ENCODE measurements around the gene DAPP1.
"Not testable (repeated sequence)": the region's sequence is repeated elsewhere in the genome, so short reads cannot be mapped to it uniquely, and the experiment has no call there.

Gene DAPP1, protein sequence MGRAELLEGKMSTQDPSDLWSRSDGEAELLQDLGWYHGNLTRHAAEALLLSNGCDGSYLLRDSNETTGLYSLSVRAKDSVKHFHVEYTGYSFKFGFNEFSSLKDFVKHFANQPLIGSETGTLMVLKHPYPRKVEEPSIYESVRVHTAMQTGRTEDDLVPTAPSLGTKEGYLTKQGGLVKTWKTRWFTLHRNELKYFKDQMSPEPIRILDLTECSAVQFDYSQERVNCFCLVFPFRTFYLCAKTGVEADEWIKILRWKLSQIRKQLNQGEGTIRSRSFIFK

DNA sequence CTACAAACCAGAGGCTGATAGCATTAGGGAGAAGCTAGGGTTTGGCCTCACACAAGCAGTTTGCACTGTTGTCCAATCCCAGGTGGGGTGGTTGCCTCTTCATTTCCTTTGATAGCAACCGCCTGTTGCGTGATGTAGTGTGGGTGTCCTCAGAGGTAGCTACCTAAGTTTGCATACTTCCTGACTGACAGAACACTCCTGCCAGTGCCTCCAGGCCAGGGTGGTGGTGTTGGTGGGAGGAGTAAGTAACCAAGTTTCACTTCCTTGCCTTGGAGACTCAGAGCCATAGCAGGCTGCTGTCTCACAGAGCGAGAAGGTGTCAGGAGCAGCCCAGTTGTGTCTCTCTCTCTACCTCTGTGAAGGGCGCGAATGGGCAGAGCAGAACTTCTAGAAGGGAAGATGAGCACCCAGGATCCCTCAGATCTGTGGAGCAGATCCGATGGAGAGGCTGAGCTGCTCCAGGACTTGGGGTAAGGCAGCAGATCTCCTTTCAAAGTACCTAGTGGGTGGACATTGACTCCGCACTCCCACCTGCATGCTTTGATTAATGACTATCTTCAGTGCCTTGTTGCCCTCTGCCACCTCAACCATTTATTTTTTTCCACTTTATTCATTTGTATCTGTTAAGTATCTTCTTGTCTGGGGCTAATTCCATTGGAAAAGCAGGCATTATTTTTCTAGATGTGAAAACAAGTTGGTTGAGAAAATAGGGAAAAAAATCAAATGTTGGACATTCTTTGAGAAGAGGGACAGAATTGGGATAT is at the start of gene DAPP1:
DAPP1 (plus strand) TSS at position 283 of the 764 bp plus-strand sequence; CDS start at position 370, 87 bp downstream.
- peak; percentile 93 for DNase-seq

DNA sequence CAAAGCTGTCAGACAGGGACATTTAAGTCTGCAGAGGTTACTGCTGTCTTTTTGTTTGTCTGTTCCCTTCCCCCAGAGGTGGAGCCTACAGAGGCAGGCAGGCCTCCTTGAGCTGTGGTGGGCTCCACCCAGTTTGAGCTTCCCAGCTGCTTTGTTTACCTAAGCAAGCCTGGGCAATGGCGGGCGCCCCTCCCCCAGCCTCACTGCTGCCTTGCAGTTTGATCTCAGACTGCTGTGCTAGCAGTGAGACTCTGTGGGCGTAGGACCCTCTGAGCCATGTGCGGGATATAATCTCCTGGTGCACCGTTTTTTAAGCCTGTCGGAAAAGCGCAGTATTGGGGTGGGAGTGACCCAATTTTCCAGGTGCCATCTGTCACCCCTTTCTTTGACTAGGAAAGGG is 45.8 kb upstream of the DAPP1 start:
- DNase-seq = not testable (repeated sequence)

DNA sequence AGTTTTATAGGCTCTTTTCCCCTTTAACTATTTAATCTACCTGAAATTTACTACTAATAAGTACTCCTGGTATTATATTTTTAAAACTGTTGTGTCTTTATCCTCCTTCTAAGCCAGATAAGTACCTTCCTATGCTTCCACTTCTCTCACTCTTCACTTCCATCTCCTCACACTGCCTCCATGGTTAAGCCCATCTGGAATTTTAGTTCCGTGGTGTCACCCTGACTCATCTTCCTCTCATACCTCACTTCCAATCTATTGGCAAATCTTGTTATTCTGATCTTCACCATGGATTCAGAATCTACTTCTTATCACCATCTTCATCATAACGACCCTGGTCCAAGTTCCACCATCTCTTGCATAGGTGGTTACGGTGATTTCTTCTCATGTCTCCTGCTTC is 32.7 kb upstream of the DAPP1 start:
- DNase-seq = no peak

DNA sequence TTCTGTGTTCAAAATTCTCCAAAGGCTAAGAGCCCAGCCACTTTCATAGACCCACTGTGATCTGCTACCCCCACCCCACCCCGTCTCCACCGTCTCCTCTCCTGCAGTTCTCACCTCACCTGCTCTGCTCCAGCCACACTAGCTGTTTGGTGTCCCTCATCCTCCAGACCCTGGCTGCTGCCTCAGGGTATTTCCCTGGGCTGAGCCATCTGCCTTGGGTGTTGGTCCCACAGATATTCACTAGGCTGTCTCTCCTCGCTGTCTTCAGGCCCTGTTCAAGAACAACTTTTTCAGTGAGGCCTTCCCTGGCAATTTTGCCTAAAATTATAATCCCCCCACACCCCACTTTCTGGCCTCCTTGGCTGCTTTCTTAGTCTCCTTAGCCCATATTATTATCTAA is 31.8 kb upstream of the DAPP1 start:
- DNase-seq = no peak

DNA sequence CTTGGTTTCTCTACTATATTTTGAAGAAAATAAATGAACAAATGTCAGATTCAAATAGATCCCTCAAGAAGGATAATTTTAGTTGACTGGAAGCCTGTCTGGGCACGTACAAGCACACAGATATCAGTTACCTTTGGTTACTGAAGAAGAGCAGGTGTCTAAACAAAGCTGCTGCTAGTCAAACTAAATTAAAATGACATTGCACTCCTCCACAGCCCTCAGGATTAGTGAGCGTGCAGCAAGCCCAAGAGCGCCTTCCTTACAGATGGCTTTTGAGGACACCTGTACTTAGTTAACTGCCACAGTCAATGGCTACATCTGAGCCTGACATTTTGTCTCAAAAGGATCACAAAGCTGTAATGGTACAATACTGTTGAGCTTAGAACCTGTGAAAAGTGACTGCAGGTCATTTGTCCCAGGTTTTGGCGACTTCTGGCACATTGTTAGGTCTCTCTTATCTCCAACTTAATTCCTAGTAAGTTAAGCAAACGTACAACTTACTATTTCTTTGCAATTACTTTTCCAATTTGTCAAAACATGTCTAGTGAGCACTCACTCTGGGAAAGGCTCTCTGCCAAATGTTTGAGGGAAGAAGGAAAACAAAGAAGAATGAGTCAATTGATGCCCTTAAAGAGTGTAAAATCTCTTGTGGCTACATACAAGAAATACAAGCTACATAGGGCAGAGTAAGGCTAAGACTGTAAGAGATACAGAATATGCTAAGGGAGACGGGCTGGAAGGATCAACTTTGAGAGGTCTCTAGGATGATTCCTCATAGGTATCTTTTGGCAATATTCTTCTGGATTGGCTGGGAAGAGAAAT is 25.6 kb upstream of the DAPP1 start:
- DNase-seq = no peak

DNA sequence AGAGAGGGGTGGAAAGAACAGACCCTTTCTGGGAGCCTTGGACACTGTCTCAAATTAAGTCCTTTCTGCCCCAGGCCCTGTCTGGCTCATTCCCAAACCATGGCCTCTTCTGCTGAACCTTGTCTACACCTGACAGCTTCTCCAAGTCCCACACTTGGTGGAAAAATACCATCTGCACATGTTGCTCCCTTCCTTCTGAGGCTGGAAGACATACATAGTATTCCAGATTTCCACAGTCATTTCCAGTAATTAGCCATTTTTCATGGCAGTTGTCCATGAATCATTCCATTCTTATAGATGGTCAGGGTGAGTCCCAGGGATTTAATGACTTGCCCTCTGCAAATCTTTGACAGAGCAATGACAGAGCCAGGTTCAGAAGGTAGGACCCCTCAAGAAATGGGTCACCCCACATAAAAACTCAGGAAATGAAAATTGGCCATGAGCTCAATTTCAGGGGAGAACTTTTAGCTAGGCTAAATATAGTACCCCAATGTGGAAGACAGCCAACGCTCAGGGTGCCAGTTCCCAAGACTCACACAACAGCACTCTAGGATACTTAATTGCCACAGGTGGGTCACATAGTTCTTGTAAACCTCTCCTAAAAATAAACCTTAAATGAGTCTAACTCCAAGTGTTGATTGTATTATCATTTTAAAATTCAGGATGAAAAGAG is 16.2 kb upstream of the DAPP1 start:
- DNase-seq = no peak

DNA sequence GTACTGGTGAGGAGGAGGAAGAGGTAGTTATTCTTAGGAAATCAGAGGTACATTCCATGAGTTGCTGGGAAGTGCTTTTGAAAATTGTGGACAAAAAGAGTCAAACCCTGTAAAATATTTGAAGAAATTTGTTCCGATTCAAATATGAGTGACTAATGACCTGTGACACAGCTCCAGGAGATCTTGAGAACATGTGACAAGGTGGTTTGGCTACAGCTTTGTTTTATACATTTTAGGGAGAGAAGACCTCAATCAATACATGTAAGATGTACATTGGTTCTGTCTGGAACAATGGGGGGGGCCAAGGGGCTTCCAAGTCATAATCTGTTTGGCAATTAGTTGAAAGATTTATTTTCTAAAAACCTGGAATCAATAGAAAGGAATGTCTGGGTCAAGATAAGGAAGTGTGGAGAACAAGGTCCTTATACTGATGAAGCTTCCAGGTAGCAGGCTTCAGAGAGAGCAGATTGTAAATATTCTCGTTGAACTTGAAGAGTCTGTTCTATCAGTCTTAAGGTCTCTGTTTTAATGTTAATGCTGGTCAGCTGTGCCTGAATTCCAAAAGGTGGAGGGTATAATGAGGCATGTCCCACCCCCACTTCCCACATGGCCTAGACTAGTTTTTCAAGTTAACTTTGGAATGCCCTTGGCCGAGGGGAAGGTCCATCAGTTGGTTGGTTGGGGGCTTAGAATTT is 15.5 kb upstream of the DAPP1 start:
- DNase-seq = no peak

DNA sequence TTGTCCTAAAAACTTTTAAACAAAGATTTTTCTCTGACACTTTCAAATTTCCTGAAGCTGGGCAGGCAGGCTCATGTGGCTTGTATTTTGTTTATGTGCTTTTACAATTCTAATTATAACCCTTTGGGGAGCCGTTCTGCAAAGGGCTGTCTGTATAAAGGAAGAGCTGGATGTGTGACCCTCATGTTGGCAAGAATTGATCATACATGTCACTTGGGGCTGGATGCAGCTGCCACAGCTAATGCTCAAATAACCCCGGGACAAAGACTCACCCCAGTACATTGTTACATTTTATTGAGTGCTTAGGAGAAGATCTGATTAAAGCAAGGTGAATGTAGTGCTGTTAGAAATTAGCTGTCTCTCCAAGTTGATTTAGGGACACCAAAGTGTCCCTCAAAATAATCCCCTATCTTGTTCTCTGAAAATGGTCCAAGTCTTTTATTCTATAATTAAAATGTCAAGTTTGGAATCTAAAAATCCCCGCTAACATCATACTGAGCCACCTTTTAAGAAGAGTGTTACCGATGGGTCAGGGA is 13.0 kb upstream of the DAPP1 start:
- DNase-seq = no peak

DNA sequence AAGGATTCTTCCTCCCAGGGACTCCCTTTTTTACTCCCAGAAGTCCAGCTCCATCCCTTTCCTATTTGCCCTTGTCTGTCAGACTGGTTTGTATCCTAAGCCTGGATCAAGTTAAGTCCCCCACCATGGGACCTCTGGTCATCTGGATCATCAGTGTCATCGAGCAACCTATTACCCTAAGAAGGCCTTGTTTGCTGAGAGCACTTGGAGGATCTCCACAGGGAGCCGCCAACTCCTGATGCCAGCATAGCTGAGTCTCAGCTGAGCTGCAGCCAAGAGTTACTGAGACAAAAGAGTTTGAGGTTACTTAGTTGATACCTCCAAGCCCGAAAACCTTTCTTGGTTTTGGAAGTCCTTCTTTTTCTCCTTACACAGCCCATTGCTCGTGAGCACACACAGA is 10.1 kb upstream of the DAPP1 start:
- DNase-seq = no peak

DNA sequence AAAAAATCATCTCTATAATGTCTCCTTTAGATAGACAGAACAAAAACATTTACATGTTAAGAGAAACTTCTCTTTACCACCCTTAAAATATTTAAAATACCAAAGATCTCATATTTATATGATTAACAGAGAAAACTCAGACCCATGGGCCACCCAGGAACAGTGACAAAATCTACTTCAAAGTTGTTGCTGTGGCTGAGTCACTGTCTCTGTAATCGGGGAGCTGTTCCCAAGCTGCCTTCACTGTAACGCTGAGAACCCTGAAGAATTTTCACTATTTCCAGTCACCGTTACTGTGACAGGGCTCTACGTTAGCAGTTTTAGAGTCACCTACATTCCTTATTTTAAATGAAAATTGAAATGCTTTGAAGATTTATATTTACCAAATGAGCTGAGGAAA is 9.0 kb upstream of the DAPP1 start:
- DNase-seq = no peak

DNA sequence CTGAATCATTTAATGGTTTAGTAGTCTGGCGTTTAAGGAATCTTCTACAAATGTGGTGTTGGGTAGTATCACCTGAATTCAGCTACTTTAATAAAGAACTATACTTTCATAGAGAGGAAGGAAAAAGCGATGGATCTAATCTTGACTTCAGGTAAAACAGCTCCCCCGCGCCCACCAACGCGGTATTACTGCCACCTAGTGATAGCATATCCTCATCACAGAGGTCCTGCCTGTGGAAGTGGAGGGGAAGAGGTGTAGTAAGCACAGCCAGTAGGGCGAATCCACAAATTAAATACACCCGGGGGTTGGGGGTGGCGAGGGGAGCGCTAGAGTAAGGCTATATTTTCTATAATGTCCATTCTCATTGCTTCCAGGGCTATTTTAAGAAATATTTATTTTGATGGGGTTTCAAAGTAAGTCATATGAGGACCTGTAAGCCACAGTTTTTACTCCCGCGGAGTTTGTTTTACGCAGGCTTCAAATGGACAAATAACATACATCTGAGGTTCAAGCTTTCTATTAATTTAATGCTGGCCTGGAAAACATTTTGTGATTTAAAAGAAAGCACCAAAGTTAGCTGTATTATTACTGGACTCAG is 8.3 kb upstream of the DAPP1 start:
- peak; percentile 81 for DNase-seq

DNA sequence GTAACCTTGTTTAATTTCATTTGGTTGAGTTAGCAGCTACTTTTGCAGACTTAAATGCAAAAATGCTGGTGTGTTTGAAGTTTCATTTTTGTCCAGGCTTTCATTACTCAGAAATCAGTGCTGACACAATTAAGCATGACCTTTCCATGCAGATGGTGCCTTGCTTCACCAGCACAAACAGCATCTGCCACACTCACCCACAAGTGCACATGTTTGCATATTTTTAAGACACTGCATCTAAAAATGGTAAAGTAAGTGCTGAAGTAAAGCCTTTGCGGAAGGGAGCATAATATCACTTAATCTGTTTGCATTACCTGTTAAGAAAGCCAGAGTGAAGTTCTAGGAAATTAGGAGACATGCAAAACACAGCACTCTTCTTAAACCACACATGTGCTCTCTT is 7.3 kb upstream of the DAPP1 start:
- DNase-seq = no peak

DNA sequence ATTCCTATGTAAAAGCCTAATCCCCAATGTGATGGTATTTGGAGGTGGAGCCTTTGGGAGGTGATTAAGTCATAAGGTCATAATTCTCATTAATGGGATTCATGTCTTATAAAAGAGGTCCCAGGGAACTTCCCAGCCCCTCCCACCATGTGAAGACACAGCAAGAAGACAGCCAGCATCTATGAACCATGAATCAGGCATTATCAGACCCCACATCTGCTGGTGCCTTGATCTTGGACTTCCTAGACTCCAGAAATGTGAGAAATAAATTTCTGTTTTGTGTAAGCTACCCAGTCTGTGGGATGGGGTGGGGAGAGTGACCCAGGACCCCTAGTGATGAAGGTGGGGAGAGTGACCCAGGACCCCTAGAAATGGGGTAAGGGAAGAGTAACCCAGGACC is 6.1 kb upstream of the DAPP1 start:
- DNase-seq = no peak

DNA sequence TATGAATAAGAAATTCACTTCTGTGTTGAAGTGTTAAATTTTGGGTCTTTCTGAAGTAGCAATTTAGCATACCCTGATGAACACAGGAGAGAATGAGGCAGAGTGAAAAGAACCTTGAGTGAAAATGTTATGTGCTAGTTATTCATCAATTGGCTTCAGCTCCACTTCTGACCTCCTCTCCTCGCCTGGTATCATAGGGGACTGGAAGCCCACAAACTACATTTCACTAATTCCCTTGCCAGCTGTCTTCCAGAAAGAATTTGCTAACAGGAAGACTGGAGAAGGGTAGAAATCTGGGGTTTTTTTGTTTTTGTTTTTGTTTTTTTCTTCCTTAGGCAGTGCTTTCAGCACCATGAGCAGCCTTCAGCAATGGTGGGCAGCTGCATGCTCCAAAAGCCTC is 5.5 kb upstream of the DAPP1 start:
- no peak for DNase-seq

DNA sequence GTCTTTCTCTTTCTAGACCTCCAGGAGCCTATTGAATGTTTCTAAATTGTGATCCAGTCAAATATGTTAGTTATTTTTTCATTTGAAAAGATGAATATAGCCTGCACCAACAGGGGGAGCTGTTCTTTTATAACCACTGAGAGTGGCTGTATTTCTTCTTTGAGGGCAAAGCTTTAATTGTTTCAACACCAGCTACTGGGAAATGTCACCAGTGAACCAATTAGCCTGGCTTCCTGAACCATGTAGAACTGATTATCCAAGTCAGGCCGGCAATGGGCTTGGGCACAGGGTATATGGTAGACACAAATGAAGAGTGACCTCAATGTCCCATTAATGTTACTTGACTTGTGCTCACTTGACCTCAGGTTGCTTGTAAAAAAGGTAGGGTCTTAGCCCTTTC is 4.8 kb upstream of the DAPP1 start:
- DNase-seq = peak; percentile 73

DNA sequence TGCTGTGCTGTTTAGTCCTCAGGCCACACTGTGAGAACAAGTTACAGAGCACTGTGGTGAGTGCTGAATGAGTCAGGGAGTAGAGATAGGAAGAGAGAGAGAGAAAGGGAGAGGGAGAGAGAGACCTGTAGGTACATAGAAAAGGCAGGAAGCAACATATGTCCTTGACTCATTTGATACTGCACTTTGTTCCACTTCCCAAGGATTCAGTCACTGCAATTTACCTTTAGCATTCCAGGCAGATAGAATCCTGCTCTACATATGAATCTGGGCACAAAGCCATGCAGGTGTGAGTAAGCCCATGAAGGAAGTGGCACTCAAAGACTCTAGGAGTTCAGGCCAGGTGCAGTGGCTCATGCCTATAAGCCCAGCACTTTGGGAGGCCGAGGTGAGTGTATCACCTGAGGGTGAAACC is 1.0 kb upstream of the DAPP1 start:
- DNase-seq = peak; percentile 58

DNA sequence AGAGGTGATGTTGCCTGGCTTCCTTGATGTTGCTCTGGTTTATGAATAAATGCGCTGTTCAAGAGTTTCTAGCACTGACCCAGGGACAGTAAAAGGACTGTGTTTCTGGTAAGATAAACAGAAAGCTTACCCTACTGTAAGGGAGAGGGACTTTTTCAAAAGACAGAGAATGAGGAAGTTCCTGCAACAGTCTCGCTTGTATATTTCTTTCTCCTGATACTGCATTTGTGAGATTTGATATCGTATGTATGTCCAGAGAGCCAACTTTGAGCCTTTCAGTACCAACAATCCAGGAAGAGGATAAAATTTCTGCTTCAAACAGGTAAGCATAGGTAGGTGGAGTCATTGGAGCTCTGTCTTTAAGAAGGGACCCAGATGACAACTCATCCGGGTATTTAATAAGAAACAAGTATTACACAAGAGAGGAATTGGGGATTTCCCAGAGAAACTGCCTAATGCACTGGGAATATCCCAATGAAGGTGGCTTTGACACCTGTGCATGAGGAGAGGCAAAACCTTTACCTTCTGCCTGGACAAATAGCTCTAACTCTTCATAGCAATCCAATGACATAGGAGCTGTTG is 773 bp downstream of the DAPP1 start:
- DNase-seq = no peak

DNA sequence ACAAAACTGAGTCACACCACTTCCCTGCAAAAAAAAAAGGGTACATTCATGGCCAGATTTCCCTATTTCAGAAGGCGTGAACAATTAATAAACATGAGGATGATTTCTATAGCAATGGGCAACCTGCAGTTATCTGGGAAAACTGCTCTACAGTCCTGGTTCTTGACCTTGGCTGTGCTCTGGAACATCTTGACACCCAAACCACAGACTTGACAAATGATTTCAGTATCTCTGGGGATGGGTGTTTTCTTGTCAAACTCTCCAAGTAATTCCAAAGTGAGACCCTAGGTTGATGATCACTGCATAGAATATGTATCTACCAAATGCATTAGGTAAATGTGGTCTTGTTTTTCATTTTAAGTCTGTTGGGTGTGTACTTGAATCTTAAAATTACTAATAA is 2.0 kb downstream of the DAPP1 start:
- no peak for DNase-seq

DNA sequence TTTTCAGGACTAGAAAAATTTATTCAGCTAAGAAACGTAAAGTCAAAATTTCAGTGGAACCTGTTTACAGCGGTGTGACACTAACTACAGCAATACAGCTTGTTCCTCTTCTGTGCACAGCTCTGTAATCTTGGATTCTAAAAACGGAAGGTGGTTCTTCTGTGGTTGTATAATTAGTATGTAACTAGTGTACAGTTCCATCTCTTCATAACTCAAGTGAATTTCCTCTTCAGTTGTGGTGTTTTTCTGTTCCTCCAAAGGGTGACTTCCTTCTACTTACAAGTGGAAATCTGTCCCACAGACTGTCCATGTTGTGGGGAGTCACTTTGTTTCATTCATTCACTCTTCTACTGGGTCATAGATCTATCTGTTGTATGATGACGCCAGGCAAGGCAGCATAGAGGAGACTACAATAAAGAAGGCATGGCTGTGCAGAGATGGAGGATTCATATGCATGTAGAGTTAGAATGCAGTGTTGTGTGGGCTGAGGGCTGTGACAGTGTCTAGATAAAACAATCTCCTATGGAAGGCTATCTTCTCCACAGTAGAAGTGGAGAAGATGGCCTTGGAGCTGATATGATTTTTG is 5.4 kb downstream of the DAPP1 start:
- no peak for DNase-seq

DNA sequence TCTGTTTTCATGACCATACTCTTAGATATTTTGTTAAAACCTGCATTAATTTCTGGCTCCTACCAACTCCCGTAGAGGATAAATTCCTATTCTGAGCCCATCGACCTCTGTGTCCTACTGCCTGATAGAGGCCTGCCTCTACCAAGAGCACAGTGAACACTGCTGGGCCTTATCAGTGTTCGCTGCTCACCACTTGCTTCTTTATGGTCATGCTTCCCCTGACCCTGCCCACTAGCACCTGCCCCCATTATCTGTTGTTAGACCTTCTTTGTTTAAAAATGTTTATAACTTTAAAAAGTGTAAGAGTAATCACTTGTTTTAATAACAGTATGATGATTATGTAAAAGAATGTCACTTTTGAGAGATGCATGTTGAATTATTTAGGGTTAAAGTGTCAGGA is 6.1 kb downstream of the DAPP1 start:
- DNase-seq = no peak

DNA sequence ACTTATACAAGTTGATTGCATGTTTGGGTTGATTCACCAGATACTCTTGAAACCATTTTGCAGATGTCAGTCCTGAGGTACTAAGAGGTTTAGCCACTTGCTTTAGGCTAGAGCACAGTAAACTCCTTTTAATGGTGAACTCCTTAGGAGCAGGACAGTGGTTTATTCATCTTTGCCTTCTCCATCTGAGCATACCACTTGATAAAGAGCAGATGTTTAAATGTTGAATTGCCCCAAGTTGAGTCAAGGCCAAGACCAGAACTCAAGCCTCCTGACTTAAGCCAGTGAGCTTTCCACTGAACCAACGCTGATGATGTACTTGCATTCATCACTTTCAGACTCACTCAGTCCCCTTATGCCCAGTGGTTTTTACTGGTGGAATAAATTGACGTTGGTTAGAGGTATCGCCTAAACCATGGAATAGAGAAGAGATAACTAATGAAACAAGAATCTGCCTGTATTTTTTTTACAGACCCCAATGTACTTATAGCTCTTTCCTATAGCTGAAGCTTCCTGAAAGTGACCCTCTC is 7.5 kb downstream of the DAPP1 start:
- no peak for DNase-seq
